ENCODE results near the gene DPP6.
"Not testable (repeated sequence)": the region's sequence is repeated elsewhere in the genome, so short reads cannot be mapped to it uniquely, and the experiment has no call there.

DPP6 gene

DNA sequence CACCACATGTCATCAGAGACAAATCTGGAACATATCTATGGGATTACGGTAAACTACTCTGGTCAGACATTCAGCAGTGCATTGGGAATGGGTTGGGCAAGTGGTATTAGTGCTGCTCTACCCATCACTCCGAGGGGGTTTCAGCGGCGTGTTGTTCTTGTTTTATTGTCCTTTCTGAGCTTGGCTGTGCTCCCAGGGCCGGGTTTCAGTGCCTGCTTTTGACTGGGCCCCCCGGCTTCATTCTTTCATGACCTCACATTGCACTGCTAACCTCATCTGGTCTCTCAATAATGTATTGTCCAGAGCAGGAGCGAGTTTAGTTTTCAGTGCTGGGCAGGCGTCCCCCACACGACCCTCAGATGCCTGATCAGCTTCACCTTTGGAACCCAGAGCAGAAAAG is 586.1 kb downstream of the DPP6 start:
- DNase-seq, result no peak

DNA sequence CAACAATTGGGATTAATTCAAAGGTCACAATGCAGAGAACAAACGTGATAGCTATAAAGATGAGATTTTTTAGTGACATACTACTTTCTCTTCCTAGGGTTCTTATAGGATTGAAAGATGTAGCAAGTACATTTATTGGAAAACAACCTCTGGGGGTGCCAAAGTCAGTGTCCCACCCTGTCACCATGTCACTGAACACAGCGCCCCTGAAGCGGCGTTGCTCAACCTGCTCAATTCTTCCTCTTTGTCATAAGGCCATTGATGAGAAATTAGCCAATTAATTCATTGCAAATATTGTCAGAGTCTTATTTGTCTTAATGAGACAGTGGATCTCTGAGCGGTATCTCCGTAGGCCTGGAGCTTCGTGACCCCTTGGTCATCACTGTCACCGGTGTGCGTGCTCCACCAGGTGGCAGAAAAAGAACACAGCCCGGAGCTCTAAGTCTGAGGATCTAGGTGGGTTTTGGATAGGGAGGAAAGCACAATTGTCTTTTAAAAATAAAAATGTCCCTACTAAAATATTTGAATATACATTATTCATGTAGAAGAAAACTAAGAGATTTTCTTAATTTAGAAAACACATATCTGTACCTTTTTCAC is 588.2 kb downstream of the DPP6 start:
- DNase-seq, result no peak

DNA sequence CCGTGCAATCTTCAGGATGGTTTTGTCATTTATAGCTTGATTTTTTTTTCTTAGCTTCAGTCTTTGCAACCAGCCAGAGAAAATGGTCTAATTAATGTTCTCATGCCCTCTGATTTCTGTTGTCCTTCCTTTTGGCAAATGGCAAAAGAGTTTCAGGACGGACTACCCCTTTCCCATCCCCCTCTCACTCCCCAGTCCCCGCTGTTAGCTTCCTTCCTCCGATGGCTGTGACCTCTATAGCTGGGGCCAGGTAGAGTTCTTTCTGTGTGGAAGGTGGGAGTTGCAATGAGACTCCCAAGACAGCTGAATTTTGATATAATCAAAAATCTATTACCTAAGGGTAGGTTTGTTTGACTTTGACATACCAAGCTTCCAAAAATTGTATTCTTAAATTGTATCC is 588.7 kb downstream of the DPP6 start:
- DNase-seq, result no peak

DNA sequence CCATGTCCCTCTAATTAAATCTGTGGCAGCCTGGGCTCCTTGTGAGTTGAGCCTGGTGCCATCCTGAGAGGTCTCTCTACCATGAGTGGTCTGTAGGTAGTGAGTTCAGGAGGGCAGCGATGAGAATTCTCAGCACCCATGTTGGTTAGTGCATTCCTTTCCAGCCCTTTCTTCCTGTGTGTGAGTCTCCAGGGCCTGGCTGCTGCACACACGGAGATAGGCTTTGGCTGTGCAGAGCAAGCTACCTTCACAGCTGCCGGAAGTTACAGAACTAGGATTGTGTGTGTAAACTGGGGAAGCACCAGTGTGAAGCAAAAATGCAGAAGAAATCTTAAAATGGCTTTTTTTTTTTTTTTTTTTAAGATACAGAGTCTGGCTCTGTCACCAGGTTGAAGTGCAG is 592.2 kb downstream of the DPP6 start:
- no peak for DNase-seq

DNA sequence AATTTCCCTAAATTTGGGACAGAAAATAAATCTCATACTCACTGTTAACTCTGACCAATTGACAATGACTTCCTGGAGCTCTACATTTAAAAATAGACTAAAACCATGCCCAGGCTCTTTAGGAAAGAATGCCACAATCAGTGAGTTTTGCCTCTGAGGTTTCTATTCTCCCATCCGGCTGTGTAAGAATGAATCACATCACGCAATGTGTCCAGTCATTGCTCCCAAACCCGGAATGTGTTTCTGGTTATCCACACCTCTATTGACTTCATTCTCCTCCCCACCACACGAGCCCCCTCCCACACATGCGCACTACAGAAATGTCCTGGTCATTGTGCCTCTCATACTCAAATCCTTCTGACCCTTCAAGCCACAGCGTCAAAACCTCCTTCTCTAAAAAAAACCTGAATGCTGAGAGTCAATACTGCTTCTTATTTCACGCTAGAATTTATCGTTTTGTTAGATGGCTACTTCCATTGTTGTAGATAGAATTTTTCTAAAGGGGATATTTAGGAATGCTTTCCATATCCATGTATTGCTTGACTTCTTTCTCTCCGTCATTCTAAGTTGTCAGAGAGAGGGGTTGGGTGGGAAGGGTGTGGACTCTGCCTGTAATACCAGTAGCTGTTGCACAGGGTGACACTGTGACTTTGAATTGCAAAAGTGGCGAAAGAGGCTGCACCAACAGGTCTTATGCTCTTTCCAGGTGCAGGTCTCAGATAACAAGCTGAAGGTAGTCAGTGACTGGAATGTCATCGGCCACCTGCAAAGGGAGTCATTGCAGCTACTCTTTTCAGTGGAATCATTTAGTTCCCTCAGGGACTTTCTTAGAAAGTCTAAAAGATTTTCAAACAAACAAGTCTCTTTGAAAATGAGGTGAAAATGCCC is 594.2 kb downstream of the DPP6 start:
- DNase-seq, result no peak

DNA sequence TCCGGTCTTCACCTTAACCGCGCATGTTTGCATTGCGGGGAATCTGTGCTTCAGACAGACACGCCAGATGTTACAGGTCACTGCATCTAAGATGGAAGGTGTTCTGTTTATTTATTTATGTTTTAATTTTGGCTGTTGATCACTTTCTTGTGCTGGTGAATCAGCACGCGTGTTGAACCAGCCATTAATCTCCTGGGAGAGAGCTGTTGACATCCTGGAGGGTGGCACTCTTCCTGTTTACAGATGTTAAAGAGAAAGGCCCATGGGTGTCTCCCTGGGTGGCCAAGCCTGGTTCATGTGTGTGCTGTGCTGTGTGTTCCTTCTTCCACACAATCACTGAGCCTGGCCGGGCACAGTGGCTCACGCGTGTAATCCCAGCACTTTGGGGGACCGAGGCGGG is 595.4 kb downstream of the DPP6 start:
- DNase-seq, result no peak

DNA sequence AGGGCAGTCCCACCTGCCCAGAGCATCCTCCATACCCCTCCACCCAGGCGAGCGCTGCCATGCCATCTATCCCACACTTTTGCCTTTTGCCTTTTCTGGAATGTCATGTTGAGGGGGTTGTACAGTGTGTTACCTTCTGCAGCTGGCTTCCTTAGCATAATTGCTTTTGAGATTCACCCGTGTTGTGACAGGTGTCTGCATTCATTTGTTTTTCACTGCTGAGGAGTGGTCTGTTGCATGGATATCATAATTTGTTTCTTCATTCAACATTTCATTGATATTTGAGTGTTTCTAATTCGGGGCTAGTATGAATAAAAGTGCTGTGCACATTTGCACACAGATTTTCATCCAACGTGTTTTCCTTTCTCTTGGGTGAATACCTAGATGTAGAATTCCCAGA is 596.8 kb downstream of the DPP6 start:
- no peak for DNase-seq

DNA sequence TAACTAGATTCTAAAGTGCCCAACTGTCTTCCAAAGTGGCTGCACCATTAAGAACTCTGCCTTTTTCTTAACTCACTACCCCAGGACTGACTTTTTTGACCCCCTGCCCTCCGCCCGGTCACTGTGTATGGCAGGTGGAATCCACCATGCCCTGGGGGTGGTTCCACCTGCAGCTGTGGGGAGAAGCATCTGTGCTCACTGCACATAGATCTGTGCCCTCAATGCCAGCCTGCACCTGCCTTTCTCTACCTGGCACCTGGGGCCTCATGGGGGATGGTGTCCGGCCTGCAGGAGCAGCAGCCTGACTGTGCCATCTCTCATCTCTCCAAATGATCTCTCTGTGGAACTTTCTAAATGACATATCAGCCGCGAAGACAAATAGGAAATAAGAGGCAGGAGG is 597.2 kb downstream of the DPP6 start:
- no peak for DNase-seq

DNA sequence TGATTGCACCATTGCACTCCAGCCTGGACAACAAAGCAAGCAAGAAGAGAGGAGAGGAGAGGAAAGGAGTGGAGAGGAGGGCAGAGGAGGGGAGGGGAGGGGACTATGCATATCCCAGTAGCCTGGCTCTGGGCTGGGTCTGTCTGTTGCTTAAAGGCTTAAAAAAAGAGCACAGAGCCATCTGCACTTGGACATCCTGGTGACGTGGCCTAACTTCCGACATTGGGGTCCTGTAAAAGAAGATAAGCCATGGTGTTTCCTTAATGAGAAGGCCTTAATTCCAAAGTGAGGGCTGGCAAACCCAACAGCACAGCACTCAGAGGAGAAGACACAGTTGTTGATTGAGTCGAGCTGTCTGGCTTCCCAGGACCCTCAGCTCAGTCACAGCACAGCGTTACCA is 598.1 kb downstream of the DPP6 start:
- DNase-seq, result no peak

DNA sequence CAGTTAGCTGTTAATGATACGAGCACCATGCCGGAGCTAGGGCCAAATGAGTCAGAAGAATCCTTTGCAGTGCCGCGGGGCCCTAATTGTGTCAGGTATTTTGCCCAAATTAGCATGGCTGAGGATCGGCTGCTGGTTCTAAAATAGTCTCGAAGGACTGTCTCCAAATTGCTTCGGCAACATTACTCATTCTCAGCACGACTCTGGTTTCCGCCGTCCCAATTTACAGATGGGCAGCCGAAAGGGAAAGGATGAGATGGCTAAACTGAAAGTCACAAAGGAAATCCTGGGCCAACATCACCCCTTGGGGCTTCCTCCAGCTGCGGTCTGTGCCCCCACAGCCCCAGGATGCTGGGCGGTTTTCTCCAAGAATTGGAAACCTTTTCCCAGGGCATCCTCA is 599.3 kb downstream of the DPP6 start:
- no peak for DNase-seq

DNA sequence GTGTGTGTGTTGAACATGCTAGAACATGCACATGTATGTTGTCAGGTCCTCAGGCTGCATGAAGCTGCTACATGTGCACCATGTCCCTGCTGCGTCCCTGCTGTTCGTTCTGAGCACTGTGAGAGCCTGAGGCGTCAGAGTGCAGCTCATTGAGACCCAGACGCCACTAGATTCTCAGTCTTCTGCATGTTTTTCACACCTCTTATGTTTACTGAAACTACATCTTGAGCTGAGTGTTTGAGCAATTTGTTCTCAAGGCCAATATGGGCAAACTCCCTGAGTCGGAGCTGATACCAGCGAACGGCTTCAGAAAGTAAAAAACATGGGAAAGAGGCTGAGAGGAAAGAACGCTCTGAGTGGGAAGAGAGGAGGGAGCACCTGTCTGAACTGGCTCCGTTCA is 600.4 kb downstream of the DPP6 start:
- DNase-seq, result no peak

DNA sequence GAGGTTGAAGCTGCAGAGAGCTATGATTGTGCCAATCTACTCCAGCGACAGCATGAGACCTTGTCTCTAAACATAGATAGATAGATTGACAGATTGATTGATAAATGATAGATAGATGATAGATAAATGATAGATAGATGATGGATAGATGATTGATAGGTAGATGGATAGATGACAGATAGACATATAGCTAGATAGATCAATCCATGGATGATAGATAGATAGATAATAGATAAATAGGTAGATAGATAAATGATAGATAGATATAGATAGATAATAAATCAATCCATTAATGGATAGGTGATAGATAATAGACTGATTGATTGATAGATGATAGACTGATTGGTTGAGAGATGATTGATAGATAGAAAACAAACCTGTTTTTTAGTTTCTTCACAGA is 601.1 kb downstream of the DPP6 start:
- no peak for DNase-seq

DNA sequence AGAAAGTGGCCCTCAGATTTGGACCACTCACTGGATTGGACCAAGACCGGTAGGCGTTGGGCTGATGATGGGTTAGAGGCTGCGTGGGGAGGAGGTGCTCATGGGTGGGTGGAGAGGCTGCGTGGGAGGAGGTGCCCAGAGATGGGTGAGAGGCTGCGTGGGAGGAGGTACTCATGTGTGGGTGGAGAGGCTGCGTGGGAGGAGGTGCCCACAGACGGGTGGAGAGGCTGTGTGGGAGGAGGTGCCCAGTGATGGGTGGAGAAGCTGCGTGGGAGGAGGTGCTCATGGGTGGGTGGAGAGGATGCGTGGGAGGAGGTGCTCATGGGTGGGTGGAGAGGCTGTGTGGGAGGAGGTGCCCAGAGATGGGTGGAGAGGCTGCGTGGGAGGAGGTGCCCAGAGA is 604.4 kb downstream of the DPP6 start:
- DNase-seq, result no peak

DNA sequence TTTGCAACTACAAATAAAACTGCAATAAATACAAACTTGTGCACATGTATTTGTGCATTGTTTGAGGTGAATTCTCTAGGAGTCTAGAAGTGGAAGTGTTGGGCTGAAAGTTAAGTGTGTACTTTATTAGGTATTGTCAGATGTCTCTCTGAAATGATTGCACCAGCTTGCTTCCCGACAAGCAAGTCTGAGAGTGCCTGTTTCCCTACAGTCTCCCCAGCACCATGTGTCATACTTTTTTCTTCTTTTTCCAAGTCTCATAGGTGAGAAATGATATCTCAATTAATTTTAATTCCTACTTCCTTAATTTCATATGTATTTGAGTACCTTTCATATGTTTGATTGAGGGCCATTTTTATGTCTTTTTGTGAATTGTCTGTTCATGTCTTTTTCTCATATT is 614.6 kb downstream of the DPP6 start:
- DNase-seq, result no peak

DNA sequence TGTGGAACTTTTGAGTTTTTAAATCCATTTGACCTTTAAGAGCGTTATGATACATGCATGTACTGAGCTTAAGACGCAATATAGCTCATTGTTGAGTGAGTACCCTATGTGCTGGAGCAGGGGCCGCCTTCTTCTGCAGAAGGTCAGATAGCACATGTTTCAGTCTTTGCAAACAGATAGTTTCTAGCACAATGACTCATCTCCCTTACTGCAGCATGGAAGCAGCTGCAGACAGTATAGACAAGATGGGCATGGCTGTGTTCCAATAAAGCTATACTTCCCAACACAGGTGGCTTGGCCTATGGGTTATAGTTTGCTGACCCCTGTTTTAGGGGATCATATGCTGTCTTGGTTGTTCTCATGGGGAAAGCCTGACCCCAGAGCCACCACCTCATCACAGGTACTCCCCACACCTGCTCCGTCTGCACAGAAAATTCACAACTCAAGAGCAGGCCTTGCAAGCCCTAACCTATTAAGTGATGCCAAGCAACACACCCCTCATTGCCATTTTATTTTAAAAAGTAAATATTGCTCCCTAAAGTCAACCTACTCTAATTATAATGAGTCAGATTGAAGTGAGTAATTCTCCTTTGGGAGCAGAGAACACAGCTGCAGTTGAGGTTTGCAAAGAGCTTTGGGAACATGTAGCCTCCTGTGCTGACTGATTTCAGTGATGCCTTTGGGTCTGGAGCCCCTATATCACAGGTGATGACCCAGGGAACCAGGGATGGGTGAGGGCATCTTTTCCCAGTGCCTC is 620.6 kb downstream of the DPP6 start:
- no peak for DNase-seq

DNA sequence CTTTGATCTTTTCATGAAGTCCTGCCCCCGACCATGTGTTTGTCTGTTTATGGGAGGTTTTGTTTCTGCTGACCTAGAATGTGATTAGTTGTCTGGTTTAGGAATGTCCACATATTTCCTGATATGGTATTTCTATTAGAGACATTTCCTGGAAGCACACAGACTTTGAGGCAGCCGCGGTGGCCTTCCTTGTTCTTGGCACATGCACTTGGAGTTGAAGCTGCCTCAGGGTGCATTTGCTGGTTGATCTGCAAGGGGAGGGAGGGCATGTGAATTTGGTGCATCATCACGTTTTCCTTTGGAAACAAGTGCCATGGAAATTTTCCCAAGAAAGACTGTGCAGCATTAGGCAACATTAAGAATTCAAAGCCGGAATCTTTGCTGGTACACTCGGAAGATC is 622.0 kb downstream of the DPP6 start:
- no peak for DNase-seq

DNA sequence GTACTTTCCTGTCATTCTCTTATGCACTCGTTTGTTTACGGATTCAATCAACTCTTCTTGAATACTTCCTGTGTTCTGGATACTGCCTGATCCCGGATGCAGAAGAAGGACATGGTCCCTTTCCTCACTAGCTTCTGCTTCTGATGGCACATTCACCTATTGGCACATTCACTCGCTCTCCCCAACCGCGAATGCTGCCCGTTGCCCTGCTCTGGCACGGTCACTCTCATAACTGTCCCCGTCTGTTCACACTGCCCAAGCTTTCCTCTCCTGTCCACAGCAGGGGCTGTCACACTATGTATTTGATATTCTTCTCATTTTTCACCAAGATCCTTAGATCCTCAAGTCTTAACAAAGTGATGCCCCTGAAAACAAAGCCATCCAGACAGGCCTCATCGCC is 623.4 kb downstream of the DPP6 start:
- no peak for DNase-seq

DNA sequence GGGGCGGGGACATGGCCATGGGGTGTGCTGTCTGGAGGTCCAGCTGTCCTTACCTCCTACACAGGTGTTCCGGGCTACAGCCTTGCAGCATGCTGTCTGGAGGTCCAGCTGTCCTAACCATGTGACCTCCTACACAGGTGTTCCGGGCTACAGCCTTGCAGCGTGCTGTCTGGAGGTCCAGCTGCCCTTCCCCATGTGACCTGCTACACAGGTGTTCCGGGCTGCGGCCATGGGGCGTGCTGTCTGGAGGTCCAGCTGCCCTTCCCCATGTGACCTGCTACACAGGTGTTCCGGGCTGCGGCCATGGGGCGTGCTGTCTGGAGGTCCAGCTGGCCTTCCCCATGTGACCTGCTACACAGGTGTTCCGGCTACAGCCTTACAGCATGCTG is 623.8 kb downstream of the DPP6 start:
- DNase-seq, result not testable (repeated sequence)

DNA sequence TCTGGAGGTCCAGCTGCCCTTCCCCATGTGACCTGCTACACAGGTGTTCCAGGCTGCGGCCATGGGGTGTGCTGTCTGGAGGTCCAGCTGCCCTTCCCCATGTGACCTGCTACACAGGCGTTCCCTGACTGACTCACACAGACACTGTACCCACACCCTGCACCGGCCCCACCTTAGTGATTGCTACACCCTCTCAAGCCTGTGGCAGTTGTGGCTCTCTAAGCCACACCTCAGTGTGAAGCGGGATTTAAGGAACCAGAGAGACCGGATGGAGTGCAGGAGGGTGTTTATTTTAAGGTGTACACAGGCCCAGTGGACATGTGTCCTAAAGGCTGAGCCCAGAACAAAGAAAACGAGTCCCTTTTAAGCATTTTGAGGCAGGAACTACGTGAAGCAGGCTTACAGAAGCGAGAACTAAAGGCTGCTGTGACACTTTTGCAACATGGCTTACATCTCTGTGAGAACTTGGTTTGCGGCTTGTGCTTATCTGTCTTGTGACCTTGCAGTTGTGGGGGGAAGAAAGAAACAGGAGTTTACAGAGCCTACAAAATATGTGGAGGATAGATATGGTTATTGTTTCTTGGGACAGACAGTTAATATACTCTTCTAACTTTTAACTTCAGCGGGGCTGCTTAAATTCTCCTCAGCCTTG is 624.4 kb downstream of the DPP6 start:
- no peak for DNase-seq

DNA sequence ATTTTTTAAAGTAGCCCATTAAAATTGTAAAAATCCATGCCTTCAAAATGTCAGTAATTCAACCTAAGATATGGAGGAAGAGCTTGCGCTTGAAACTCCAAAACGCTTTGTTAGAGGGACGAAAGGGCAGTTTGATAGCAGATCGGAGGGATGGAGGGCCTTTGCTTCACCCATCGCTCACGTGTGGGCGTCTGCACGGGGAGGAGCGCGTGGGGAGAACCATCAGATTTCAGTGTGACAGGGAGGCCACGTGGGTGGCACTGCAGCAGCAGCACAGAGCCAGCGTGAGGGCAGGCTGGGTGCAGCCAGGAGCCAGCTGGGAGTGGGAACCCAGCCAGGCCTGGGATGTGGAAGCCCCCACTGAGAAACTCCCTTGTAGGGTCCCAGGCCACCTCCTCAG is 625.3 kb downstream of the DPP6 start:
- no peak for DNase-seq

DNA sequence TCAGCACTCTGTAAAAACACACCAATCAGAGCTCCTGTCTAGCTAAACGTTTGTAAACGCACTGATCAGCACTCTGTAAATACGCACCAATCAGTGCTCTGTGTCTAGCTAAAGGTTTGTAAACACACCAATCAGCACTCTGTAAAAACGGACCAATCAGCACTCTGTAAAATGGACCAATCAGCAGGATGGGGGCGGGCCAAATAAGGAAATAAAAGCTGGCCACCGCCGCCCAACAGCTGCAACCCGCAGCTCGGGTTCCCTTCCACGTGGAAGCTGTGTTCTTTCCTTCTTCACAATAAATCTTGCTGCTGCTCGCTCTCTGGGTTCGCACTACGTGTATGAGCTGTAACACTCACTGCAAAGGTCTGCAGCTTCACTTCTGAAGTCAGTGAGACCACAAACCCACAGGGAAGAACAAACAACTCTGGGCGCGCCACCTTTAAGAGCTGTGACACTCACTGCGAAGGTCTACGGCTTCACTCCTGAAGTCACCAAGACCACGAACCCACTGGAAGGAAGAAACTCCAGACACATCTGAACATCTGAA is 625.9 kb downstream of the DPP6 start:
- not testable (repeated sequence) for DNase-seq

DNA sequence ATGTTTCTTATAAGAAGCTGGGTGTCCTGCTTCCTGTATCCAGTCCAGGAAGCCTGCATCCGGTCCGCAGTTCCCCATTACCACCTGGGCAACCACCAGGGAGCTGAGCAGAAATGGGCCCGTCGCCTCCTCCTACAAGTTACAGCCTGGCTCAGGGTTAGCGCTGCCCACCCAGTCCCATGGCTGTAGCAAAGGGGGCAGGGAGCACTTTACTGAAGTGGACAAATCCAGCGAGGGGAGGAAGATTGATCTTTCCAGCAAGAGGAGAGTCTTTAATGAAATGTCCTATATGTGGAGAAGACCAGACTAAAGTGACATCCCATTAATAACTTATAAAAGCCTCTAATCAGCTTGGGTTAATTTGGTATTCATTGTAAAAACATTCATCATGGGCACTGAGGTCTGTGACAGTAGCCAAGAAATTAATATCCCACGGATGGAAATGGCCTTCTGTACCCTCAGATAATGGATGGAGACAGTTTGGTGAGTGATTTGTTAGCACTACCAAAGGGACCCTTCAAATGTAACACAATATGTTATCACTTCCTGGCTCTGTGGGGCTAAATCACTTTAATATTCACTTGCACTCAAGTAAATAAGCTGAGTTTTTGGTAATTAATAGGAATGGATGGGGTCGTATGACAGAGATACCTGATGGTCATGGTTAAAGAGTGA is 627.3 kb downstream of the DPP6 start:
- no peak for DNase-seq

All from NCI-H1048 (cell line).